TTC549 (cell line): ENCODE data around the gene CAP1.
A peak's percentile ranks its signal among the peaks of the same experiment; 100 is the strongest.
"Not testable (repeated sequence)": the region's sequence is repeated elsewhere in the genome, so short reads cannot be mapped to it uniquely, and the experiment has no call there.

Experiments used
- FAIRE-seq: peaks from 2 replicates; lab custom pipeline; 2012; peaks lifted over from hg19 to GRCh38; lab: Jason Lieb, UNC

The CAP1 gene, protein sequence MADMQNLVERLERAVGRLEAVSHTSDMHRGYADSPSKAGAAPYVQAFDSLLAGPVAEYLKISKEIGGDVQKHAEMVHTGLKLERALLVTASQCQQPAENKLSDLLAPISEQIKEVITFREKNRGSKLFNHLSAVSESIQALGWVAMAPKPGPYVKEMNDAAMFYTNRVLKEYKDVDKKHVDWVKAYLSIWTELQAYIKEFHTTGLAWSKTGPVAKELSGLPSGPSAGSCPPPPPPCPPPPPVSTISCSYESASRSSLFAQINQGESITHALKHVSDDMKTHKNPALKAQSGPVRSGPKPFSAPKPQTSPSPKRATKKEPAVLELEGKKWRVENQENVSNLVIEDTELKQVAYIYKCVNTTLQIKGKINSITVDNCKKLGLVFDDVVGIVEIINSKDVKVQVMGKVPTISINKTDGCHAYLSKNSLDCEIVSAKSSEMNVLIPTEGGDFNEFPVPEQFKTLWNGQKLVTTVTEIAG

DNA sequence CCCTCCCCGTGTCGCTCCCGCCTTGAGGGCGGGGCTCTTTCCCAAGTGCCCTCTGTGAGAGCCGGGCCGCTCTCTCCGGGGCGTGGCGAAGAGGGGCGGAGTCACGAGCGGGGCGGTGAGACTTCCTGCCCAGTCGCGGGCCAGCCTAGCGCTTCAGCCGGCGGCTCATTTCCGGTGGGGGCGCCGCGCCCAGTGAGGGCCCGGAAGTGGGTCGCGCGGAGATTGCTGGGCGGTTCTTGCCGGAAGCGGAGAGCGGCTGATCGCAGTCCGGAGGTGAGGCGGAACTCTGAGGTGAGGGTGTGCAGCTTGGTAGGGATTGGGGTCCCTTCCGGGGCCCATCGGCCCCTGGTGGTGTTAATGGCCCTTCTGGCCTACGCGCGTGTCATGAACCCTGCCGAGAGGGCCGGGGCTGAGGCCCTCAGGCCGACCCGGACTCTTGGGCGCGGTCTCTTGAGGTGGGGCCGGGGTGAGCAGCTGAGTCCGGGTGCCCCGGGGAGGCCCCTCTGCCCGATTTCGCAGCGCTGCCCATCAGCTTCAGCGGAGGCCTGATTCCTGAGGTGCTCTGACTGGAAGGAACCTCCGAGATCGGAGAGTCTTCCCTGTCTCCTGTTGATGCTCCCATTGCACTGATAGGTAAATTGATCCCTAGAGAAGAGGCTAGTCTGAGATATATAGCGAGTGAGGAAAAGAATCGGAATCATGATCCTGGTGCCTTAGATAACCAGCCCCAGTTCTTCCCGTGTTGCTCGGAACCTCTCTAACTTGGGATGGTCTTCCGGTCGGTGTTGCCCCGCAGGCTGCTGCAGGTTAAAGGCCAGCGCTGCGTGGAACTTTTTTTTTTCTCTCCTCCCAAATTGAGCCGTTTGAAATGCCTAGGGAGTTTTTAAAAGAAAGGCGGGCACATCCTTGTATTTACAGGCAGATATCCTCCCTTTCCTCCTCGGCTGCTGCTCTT lies at the start of gene CAP1:
TSS of gene CAP1 (plus strand) at position 219 of the 955 bp plus-strand sequence. CDS start 18,618 bp downstream, outside the sequence.
- FAIRE-seq = peak; percentile 90

DNA sequence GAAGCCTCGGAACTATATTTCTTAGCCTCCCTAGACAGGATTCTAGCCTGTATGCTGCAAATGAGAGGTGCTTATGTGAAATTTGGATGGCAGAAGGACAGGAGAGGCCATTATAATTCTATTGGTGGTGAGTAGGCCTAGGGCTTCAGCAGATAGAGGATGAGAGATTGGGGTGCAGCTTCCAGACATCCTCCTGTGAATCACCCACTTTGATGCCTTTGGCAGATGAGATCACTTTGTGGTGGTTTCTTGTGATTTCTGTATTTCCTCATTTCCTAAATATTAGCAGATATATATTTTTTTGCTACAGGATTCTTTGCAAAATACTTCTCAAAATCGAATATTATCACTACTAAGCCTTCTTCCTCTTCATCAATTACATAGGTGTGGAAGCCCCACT lies 48.3 kb upstream of the CAP1 start:
- FAIRE-seq = no peak

DNA sequence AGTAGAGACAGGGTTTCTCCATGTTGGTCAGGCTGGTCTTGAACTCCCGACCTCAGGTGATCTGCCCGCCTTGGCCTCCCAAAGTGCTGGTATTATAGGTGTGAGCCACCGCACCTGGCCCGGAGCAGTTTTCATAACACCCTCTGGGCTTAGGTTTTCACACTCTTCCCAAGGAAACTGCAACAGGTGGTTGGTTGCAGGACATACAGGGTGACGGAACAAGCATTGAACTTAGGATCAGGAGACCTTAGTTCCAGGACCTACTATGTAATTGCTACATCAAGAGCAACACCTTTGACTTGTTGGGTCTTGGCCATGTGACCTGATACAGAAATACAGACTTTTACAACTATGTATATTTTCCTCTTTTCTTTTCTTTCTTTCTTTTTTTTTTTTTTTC lies 47.6 kb upstream of the CAP1 start:
- FAIRE-seq = no peak

DNA sequence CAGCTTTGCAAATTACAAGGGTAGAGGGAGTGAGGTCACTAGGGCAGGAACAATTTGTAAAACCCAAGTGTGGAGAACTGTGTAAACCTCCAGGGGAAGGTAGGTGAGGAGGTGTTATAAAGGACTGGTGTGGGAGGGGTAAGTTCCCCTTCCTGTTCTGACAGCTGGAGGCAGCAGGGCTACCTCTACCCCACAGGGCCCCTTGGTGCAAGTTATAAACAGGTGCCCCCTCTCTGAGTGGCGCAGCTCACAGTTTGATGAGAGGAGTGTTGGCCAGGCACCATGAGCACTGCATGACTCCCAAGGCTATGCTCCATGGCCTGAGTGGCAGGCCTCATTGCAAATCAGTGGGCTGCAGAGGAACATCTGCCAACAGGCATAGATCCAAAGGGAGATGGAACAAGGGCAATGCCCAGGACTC lies 44.5 kb upstream of the CAP1 start:
- no peak for FAIRE-seq

DNA sequence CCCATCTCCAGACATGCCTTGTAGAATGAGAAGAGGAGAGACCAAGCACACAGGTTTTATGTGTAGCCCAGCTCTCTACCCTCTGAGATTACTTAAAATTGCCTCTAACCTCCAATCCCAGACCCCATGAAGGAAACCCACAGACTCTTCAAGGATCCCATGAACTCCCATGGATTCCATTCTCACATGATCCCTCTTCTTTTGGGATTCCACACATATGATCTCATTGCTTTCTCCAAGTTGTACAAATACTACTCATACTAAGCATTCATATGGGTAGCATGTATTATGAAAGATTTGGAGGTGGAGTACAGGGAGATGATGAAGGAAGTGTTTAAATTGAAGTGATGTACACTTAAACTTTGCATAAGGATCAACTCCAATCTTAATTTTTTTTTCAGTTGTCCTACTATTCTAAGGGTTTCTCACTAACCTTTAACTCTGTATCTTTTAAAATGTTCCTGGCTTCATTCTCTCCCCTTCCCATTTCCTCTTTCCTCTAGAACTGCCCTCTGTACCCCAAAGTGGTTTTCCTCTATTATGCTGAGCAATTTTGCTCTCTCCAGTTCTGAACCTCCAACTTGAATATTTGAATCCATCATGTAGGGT lies 44.0 kb upstream of the CAP1 start:
- FAIRE-seq = no peak

DNA sequence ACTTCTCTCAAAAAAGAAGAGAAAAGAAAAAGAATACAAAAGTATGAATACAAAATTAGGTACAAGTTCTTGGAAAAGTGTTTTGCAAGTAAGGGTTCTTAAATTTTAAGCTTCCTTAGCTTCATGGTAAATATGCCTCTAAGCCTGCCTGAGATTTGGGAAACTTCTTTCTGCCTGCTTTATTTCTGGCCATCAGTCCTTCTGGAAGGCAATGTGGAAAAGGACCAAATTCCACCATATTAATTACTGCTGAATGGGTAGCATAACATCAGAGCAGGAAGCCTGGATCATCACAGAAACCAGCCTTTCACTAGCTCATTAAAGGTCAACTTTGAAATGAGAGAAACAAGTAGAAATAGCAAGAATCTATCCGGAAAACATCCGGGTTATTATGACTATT lies 39.1 kb upstream of the CAP1 start:
- FAIRE-seq = no peak

GRCh38 chr1:40003156-40004093 lies 37.1 kb upstream of the CAP1 start:
- no peak for FAIRE-seq

DNA sequence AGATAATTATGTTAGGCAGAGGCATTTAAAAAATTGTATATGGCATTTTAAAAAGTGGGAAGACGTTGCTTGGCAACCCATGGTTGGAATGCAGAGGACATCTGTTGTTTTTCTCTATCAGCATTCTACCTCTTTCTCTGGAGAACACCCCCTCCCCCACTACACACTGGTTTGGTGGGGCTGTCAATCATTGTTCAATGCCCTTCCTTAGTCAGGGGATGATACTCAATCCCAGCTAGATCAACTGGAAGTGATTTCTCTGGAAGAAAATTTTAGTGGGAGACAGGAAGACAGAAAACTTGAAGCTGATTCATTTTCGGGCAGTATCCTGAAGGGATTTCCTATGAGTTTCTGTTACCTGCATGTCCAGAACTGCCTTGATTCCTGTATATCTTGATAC lies 35.7 kb upstream of the CAP1 start:
- FAIRE-seq = no peak

GRCh38 chr1:40007481-40008034 lies 33.0 kb upstream of the CAP1 start:
- not testable (repeated sequence) for FAIRE-seq

- FAIRE-seq = no peak
Measured at GRCh38 chr1:40011198-40011597, 29.3 kb upstream of the CAP1 start.

DNA sequence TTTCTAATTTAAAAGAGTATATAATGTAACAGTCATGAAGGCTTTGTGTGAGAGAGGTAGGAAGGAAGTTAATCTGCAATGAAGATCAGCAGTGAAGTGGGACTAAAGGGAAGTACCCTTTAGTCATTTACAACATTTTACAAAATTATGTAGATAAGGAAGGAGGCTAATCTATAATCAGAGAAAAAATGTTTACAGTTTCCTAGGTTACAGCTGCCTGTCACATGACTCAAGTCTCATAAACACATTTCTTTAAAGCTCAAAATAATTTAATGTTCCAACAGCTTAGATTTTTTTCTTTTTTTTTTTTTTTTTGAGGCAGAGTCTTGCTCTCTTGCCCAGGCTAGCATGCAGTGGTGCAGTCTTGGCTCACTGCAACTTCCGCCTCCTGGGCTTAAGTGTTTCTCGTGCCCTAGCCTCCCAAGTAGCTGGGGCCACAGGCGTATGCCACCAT lies 26.2 kb upstream of the CAP1 start:
- no peak for FAIRE-seq

- FAIRE-seq = no peak
Measured at GRCh38 chr1:40014812-40015594, 25.5 kb upstream of the CAP1 start.

DNA sequence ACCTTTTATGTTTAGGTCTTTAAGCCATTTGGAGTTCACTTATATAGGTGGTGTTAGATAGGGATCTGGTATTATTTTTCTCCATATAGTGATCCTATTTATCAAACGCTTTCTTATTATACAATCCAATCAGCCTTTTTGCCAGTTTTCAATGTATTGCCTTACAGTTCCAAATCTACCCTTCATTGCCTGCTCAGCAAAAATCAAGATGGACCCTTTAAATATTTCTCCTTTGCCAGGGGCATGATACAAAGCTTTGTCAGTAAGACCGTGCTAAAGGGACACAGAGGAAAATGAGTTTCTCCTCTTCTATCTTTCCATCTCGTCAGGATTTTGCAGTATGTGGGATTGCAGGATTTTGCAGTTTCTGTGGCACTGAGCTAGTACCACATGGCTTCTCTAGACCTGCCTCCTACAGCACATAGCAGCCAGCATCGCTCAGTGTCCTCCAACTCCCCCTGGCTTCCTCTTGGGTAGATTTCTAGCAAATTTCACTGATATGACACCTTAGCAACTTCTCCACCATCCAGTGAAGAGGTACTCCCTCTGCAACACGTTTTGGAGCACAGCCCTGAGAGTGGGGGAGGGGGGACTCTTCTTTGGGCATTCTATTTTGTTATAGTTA lies 22.5 kb upstream of the CAP1 start:
- no peak for FAIRE-seq

- FAIRE-seq = no peak
Measured at GRCh38 chr1:40020447-40021085, 20.0 kb upstream of the CAP1 start.

DNA sequence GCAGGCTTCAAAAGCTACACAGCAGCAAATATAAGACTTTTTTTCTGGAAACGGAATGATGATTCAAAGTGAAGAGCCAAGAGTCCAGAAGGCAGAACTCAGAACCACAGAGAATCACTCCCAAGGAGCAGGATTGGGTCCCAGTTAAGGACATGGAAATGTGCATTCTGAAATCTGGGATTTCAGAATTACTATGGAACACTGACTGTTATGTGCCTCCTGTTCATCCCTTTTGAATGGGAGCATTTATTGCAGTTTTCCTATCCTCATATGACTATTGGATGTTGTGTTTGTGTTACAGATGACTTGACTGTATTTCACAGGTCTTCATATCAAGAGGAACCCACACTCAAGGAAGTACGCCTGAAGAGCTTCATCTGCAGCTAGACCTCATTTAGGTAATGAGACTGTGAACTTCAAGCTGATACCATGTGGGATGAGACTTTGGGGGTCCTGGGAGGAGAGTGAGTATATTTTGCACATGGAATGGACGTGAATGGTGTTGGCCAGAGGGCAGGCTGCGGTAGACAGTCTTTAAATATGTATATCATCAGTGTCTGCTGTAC lies 17.1 kb upstream of the CAP1 start:
- no peak for FAIRE-seq

- no peak for FAIRE-seq
Measured at GRCh38 chr1:40024671-40025070, 15.9 kb upstream of the CAP1 start.

GRCh38 chr1:40027647-40028046 lies 12.9 kb upstream of the CAP1 start:
- FAIRE-seq = no peak

GRCh38 chr1:40029608-40030007 lies 10.9 kb upstream of the CAP1 start:
- FAIRE-seq = no peak
